Measurements from ENCODE around the gene KRTAP5-9. TPM values are rescaled to one million over a fixed set of nuclear protein-coding genes. Genes with fewer than 3 reads are reported as not detected.

Gene KRTAP5-9
- total RNA-seq (2014; rRNA removed; shearing (Covaris generic)): not detected in 2 replicates

DNA sequence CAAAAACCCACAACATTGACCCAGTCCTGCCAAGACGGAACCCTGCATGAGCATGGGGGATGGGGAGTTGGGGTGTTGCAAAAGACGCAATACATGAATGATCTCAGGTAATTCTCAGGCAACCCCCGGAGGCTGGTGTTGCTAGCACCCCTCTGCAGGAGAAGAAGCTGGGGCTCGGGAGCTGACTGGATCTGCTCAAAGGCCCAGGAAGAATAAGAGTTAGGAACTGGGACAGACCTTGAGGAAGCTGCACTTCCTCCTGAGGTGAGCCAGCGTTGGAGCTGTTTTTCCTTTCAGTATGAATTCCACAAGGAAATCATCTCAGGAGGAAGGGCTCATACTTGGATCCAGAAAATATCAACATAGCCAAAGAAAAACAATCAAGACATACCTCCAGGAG lies at the start of gene KRTAP5-9:
Gene KRTAP5-9 (plus strand): TSS at position 301 of the 400 bp plus-strand sequence. CDS start 238 bp downstream, outside the sequence.
- no peak for DNase-seq
- H3K36me3 ChIP-seq (replicated peaks; ENCODE audit: control insufficient read depth, insufficient read depth, low read length): no peaks in the 10 kb centered on the region
- no peaks in the 10 kb centered on the region for H3K27me3 ChIP-seq (ENCODE audit: control insufficient read depth, insufficient read depth, low read length)
- H3K4me3 ChIP-seq (ENCODE audit: insufficient read depth, low read depth, low read length): no peak within 1 kb of the TSS

- no peaks in the 10 kb centered on the region for H3K27me3 ChIP-seq (ENCODE audit: control insufficient read depth, insufficient read depth, low read length)
- DNase-seq: no peak
- H3K36me3 ChIP-seq (replicated peaks; ENCODE audit: control insufficient read depth, insufficient read depth, low read length): no peaks in the 10 kb centered on the region; the same call in none of the 2 replicates
- no peak overlapping the region for H3K4me3 ChIP-seq (ENCODE audit: insufficient read depth, low read depth, low read length)
These were observed 49.1 kb upstream of the KRTAP5-9 start for GRCh38 chr11:71499125-71499524.

GRCh38 chr11:71499546-71499945 lies 48.7 kb upstream of the KRTAP5-9 start:
- H3K36me3 ChIP-seq (replicated peaks; ENCODE audit: control insufficient read depth, insufficient read depth, low read length): no peaks in the 10 kb centered on the region; the same call in none of the 2 replicates
- H3K4me3 ChIP-seq (ENCODE audit: insufficient read depth, low read depth, low read length): no peak overlapping the region
- no peaks in the 10 kb centered on the region for H3K27me3 ChIP-seq (ENCODE audit: control insufficient read depth, insufficient read depth, low read length)
- DNase-seq: no peak

GRCh38 chr11:71500601-71501021 lies 47.6 kb upstream of the KRTAP5-9 start:
- H3K36me3 ChIP-seq (replicated peaks; ENCODE audit: control insufficient read depth, insufficient read depth, low read length): no peaks in the 10 kb centered on the region; the same call in none of the 2 replicates
- DNase-seq: no peak
- H3K4me3 ChIP-seq (ENCODE audit: insufficient read depth, low read depth, low read length): no peak overlapping the region
- no peaks in the 10 kb centered on the region for H3K27me3 ChIP-seq (ENCODE audit: control insufficient read depth, insufficient read depth, low read length)

DNA sequence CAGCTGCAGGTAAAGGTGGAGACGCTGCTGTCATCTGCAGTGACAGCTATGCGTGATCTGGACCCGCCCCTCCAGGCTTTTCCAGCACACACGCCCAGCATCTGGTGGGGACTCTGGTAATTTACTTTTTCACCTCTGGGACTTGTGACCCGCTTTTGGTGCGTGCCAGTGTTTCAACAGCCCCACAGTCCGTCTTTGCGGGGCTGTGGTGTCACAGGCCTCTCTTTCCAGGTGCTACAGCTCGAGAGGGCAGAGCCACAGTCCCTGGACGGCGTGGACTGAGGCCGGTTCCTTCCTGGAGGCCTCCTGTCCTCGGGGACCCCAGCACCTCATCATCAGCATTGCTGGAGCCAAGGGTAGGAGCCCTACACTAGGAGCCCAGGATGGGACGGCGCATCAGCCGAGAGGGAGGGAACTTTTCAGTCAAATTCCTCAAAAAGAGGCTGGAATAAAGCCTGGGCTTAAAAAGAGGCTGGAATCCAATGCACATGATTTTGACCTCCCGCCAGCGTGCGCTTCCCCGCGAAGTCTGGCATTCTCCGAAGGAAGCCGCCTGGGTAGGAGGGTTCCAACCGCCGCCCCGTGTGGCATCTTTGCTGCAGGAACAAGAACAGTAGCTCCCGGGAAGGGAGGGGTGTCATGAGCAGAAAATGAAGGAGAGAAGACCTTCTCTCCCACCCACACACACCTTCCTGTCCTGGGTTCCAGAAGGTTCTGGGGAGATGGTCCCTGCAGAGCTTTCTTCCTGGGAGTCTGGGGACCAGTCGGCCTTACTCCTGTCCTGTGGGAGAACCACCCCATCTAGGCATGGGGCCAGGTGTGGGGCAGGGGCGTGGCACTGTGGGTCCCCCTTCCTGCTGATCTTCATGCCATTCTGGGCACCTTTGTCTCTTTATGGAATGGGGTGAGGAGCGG lies 46.9 kb upstream of the KRTAP5-9 start:
- no peak for DNase-seq
- no peaks in the 10 kb centered on the region for H3K27me3 ChIP-seq (ENCODE audit: control insufficient read depth, insufficient read depth, low read length)
- H3K36me3 ChIP-seq (replicated peaks; ENCODE audit: control insufficient read depth, insufficient read depth, low read length): no peaks in the 10 kb centered on the region; the same call in none of the 2 replicates
- H3K4me3 ChIP-seq (ENCODE audit: insufficient read depth, low read depth, low read length): no peak overlapping the region

DNA sequence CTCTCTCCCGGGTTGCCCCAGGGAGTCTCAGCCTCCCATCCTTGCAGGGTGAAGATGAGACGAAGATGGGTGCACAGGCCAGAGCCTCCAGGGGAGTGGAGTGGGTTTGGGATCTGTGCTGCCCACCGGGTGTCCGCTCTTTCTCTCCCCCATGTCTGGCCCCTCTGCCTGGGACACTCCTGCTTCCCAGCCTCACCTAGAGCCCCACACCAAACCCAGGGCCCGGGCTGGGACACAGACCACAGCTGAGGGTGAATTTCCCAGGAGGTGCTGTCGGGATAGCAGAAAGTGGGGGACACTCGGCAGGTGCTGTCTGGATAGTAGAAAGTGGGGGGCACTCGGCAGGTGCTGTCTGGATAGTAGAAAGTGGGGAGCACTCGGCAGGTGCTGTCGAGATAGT lies 46.2 kb upstream of the KRTAP5-9 start:
- Histone ChIP-seq H3K4me3 (ENCODE audit: insufficient read depth, low read depth, low read length) (no peak overlapping the region), H3K27me3 (ENCODE audit: control insufficient read depth, insufficient read depth, low read length) (no peaks in the 10 kb centered on the region), H3K36me3 (replicated peaks; ENCODE audit: control insufficient read depth, insufficient read depth, low read length) (no peaks in the 10 kb centered on the region; the same call in none of the 2 replicates)
- no peak for DNase-seq

GRCh38 chr11:71502871-71503435 lies 45.3 kb upstream of the KRTAP5-9 start:
- Histone ChIP-seq H3K4me3 (ENCODE audit: insufficient read depth, low read depth, low read length) (no peak overlapping the region), H3K27me3 (ENCODE audit: control insufficient read depth, insufficient read depth, low read length) (no peaks in the 10 kb centered on the region), H3K36me3 (replicated peaks; ENCODE audit: control insufficient read depth, insufficient read depth, low read length) (no peaks in the 10 kb centered on the region; the same call in none of the 2 replicates)
- DNase-seq: no peak

DNA sequence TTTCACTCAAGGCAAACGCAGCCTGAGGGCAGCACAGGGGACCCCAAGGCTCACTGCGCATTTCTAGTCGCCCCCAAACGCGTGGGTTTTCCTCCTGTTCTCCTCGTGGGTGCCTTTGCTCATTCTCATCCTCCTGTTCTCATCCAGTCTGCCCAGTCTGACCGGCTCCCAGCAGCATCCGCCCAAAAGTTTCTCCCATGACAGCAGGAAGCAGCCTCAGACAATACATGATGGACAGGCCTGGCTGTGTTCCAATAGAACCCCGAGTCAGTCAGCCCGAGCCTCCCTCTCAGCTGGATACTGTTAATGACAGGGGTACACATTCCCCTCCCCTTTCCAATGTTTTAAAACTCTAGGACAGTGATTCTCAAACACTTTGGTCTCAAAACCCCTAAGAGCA lies 43.7 kb upstream of the KRTAP5-9 start:
- Histone ChIP-seq H3K36me3 (replicated peaks; ENCODE audit: control insufficient read depth, insufficient read depth, low read length) (no peaks in the 10 kb centered on the region), H3K4me3 (ENCODE audit: insufficient read depth, low read depth, low read length) (no peak overlapping the region), H3K27me3 (ENCODE audit: control insufficient read depth, insufficient read depth, low read length) (no peaks in the 10 kb centered on the region)
- peak; percentile 66 for DNase-seq

DNA sequence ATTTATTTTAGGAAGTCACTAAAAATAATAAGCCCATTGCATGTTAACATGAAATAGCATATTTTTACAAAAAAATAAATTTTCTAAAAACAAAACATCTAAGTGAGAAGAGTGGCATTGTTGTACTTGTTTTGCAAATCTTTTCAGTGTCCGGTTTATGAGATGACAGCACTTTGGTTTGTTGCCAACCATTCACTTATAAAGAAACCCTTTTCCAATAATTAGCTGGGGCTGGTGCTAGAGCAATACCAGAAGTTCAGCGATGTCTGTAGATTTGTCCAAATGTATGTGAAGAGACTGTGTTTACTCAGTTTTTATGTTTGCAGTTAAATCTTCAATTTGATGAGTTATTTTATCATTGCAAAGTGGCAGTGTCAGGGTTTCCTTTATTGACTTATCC lies 43.2 kb upstream of the KRTAP5-9 start:
- no peak overlapping the region for H3K4me3 ChIP-seq (ENCODE audit: insufficient read depth, low read depth, low read length)
- H3K36me3 ChIP-seq (replicated peaks; ENCODE audit: control insufficient read depth, insufficient read depth, low read length): no peaks in the 10 kb centered on the region
- H3K27me3 ChIP-seq (ENCODE audit: control insufficient read depth, insufficient read depth, low read length): no peaks in the 10 kb centered on the region
- no peak for DNase-seq

DNA sequence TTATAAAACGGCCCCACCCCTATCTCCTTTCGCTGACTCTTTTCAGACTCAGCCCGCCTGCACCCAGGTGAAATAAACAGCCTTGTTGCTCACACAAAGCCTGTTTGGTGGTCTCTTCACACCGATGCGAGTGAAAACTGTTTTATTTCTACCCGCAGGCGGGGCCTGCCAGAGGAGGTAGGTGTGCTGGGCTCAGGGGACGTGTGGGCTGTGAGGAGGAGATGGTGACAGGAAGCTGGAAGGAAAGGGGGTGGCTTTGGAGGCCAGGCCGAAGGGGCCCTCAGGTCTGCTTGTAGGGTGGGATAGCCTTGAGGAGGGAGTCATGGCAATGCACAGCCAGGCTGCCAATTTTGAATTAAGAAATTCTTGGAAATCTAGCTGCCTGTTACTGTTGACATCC lies 42.4 kb upstream of the KRTAP5-9 start:
- Histone ChIP-seq H3K27me3 (ENCODE audit: control insufficient read depth, insufficient read depth, low read length) (no peaks in the 10 kb centered on the region), H3K36me3 (replicated peaks; ENCODE audit: control insufficient read depth, insufficient read depth, low read length) (no peaks in the 10 kb centered on the region), H3K4me3 (ENCODE audit: insufficient read depth, low read depth, low read length) (no peak overlapping the region)
- DNase-seq: no peak

DNA sequence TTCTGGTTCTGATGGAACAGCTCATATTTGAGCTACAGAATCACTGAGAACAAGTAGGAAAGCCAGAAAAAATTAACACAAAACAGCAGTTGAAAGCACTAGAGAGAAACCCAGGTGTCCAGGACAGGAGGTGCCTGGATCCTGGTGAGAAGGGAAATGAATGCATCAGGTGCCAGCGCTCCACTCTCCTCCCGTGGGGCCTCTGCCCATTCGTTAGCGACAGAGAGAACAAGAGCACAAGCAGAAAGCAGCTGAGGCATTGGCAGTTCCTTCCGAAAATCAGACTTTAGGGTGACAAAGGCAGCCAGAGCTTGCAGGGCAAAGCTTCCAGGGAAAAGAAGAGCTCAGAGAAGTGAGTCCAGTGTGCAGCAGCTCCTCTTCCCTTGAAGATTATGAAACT lies 41.1 kb upstream of the KRTAP5-9 start:
- Histone ChIP-seq H3K36me3 (replicated peaks; ENCODE audit: control insufficient read depth, insufficient read depth, low read length) (no peaks in the 10 kb centered on the region), H3K27me3 (ENCODE audit: control insufficient read depth, insufficient read depth, low read length) (no peaks in the 10 kb centered on the region), H3K4me3 (ENCODE audit: insufficient read depth, low read depth, low read length) (no peak overlapping the region)
- DNase-seq: no peak

DNA sequence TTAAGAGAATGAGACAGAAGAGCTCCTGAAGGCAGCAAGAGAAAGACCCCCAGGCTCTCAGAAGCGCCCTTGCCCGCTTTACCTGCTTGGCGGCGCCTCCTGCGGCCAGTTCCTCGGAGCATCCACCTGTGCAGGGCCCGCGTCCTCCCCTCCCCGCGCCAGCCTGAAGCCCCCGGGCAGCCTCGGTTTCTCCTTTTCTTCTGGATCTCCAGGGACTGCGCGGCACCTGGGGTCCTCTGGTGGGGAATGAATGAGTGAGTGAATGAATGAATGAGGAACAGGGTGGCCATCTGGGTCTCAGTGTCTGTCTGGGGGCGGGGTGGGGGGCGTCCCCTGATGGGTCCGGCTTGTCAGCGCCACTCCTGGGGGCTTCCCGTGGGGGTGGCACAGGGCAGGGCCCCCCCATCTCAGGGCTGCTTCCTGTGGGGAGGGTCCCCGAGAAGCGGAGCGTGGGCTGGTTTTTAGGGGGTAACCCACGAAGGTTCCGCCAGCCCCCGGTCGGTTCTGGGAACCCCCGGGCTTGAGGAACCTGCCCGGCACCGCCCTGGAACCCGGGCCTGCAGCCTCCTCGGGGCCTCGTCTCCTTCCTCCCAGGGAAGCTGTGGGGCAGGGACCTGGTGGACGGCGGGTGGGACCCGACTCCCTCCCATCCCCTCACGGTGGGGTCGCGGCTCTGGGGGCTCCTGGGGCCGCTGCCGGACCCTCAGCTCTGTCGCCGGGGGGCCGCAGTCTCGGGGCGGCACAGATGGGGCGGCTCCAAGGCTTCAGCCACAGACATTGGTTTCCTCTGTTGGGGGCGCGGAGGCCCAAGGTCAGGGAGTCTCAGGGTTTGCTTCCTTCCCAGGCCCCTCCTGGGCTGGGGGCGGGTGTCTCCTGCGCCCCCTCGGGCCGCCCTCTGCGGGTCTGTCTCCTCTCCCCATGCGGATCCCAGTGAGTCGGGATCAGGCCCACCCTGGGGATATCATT lies 29.4 kb upstream of the KRTAP5-9 start:
- Histone ChIP-seq H3K36me3 (replicated peaks; ENCODE audit: control insufficient read depth, insufficient read depth, low read length) (no peaks in the 10 kb centered on the region), H3K27me3 (ENCODE audit: control insufficient read depth, insufficient read depth, low read length) (no peaks in the 10 kb centered on the region), H3K4me3 (ENCODE audit: insufficient read depth, low read depth, low read length) (no peak overlapping the region)
- DNase-seq: peak; percentile 57

- no peak overlapping the region for H3K4me3 ChIP-seq (ENCODE audit: insufficient read depth, low read depth, low read length)
- no peaks in the 10 kb centered on the region for H3K36me3 ChIP-seq (replicated peaks; ENCODE audit: control insufficient read depth, insufficient read depth, low read length)
- no peak for DNase-seq
- H3K27me3 ChIP-seq (ENCODE audit: control insufficient read depth, insufficient read depth, low read length): no peaks in the 10 kb centered on the region
These were observed 28.7 kb upstream of the KRTAP5-9 start for GRCh38 chr11:71519546-71519945.

- Histone ChIP-seq H3K36me3 (replicated peaks; ENCODE audit: control insufficient read depth, insufficient read depth, low read length) (no peaks in the 10 kb centered on the region), H3K4me3 (ENCODE audit: insufficient read depth, low read depth, low read length) (no peak overlapping the region), H3K27me3 (ENCODE audit: control insufficient read depth, insufficient read depth, low read length) (no peaks in the 10 kb centered on the region)
- DNase-seq: no peak
These were observed 22.9 kb upstream of the KRTAP5-9 start for GRCh38 chr11:71525188-71525937.

Measured in H7 (cell line).